Measurements from ENCODE around the gene MAS1L.

DNA sequence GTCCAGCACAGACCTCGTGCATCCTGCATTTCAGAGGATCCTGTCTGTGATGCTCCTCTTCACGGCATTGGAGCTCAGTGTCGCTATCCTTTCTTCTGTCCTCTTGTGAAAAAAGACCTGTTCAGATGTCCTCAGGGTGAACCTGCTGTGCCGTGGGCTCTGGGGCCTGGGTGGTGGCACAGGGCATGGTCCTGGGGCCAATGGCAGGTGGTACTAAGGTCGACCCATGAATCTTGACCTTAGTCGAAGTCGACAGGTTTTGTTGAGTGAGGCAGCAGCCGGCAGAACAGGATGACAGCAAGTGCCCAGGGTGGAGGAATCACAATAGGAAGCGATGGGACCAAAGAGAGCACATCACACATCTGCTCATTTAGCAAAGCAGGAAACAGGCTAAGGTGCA, 22.0 kb upstream of the MAS1L start:
- TF ChIP-seq, protein P1, sequence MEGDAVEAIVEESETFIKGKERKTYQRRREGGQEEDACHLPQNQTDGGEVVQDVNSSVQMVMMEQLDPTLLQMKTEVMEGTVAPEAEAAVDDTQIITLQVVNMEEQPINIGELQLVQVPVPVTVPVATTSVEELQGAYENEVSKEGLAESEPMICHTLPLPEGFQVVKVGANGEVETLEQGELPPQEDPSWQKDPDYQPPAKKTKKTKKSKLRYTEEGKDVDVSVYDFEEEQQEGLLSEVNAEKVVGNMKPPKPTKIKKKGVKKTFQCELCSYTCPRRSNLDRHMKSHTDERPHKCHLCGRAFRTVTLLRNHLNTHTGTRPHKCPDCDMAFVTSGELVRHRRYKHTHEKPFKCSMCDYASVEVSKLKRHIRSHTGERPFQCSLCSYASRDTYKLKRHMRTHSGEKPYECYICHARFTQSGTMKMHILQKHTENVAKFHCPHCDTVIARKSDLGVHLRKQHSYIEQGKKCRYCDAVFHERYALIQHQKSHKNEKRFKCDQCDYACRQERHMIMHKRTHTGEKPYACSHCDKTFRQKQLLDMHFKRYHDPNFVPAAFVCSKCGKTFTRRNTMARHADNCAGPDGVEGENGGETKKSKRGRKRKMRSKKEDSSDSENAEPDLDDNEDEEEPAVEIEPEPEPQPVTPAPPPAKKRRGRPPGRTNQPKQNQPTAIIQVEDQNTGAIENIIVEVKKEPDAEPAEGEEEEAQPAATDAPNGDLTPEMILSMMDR (IDR thresholded peaks at IDR 0.05): no peak
- TF ChIP-seq, protein P2, sequence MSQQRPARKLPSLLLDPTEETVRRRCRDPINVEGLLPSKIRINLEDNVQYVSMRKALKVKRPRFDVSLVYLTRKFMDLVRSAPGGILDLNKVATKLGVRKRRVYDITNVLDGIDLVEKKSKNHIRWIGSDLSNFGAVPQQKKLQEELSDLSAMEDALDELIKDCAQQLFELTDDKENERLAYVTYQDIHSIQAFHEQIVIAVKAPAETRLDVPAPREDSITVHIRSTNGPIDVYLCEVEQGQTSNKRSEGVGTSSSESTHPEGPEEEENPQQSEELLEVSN (IDR thresholded peaks at IDR 0.05; ENCODE audit: borderline replicate concordance, low read depth): no peak
- no peak for TF ChIP-seq RFX5 (IDR thresholded peaks at IDR 0.05)

All from A549 (cell line).